ENCODE results near the gene NAALADL2.
"Not testable (repeated sequence)": the region's sequence is repeated elsewhere in the genome, so short reads cannot be mapped to it uniquely, and the experiment has no call there.

NAALADL2 gene

DNA sequence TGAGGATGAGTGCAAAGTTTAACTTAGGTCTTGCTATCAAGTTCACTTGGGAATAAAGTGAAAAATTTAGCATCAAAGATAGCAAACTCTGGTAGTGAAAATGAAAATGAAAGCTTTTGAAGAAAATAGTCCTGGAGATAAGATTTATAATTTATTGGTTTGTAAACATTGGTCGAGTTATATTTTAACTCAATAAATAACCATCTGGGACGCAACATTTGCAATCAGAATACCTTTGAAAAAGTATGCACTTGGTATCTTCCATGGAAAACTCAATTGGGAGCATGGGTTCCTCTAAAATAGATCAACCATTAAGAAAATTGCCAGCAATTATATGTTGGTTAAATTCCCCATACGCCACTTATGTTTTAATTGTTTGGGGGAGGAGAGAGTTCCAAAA lies 209.5 kb downstream of the NAALADL2 start:
- H3K4me3 ChIP-seq (ENCODE audit: low read depth, low read length) = no peak overlapping the region

DNA sequence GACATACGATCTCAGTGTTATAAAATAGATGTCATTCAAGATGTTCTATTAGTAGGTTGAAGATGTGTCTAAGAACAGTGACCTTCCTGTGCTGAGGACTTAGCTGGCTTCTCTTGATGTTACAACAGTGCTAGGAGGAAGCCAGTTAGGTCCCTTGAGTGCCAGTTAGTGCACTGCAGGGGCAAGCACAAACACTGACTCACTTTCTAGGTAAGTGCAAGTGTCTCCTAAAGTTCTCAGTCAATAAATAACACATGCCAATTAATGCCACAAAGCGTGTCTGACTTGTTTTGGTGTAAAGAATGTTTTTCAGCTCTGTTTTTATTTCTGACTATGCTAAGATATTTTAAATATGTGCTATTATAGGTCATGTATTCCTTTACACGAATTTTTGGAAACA lies 211.8 kb downstream of the NAALADL2 start:
- no peak overlapping the region for H3K4me3 ChIP-seq (ENCODE audit: low read depth, low read length)

DNA sequence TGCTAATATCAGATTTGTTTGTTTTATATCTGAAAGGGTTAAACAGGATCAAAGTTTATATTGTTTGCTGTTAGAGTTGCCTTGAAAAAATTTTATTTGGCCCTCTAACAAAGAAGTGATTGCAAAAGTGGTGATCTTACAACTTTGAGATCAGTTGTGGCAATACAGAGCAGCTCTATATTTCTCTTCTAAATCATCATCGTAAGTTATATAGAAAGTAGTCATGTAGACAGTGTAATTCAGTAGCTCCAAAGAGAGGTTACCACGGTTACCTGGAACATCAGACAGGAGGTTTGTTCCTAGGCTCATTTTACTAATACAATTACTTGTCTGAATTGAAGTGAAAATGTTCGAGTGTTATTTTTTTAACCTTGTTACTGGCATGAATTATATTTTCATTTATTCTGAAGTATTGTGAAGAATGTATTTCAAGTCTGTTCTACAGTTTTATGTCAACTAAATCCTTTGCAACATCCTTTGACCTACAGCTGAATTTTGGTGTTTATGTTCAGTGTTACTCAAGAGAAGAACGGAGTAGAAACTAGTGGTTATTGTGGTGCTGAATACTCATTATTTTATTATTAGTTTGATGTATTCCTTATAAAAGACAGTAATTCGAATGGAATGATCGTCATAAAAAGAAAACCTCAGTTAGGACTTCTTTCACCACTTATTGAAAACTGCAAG lies 214.2 kb downstream of the NAALADL2 start:
- H3K4me3 ChIP-seq (ENCODE audit: low read depth, low read length) = no peak overlapping the region

DNA sequence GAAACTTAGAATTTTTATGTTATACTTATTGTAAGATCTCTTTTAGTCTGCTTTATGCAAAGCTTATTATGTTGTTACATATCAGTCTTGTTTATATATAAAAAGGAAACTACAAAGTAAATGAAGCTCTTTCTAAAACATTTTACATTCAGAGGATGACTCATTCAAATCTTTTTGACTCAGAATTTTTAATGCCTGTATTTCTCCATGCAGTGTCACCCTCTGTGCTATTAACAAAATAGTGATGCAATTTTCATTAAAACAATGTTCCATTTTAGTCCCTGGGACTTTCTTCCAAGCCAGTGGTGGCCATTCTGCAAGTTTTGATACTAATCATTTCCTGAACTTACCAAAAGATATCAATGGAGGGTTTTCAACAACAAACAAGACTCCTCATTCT lies 216.1 kb downstream of the NAALADL2 start:
- no peak overlapping the region for H3K4me3 ChIP-seq (ENCODE audit: low read depth, low read length)

DNA sequence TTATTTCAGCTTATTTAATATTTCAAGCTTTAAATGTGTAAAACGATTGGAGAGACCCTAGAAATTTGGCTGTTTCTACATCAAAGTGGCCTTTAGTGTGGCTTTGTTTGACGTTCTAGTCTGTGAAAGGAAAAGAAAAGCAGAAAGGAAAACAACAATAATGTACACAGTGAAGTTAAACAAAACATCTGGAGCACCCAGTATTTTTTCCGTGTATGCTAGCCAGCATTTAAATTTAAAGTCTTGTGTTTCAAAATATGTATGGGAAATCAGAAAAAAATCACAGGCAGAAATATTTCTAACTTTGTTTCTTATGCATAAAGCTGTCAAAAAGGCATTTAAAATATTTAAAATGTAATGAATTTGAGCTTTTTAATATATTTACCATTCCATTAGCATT lies 218.1 kb downstream of the NAALADL2 start:
- no peak overlapping the region for H3K4me3 ChIP-seq (ENCODE audit: low read depth, low read length)

DNA sequence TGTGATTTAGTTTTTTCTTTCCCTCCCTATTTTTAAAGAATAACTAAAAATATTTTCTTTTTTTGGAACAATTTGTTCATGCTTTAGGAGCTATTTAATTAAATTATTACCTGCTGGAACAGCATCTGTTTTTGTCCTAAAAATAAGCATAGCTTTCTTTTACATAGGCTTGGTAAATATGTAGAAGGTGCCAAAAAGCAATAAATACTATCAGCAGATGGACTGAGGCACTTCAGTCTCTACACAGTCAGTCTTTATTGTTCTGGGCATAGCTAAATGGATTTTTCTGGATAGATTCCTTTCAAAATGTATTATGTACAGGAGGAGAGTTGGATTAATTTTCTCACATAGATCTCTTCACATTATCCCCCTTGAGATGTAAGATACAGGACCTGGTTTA lies 223.5 kb downstream of the NAALADL2 start:
- no peak overlapping the region for H3K4me3 ChIP-seq (ENCODE audit: low read depth, low read length)

DNA sequence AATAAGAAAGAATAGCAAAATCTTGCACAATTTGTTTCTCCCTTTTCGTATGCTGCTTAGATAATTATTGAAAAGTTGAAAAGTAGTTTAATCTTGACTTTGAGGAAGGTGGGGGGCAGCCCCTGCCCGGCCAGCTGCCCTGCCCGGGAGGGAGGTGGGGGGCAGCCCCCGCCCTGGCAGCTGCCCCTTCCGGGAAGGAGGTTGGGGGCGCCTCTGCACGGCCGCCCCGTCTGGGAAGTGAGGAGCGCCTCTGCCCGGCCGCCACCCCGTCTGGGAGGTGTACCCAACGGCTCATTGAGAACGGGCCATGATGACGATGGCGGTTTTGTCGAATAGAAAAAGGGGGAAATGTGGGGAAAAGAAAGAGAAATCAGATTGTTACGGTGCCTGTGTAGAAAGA lies 228.0 kb downstream of the NAALADL2 start:
- not testable (repeated sequence) for H3K4me3 ChIP-seq (ENCODE audit: low read depth, low read length)

DNA sequence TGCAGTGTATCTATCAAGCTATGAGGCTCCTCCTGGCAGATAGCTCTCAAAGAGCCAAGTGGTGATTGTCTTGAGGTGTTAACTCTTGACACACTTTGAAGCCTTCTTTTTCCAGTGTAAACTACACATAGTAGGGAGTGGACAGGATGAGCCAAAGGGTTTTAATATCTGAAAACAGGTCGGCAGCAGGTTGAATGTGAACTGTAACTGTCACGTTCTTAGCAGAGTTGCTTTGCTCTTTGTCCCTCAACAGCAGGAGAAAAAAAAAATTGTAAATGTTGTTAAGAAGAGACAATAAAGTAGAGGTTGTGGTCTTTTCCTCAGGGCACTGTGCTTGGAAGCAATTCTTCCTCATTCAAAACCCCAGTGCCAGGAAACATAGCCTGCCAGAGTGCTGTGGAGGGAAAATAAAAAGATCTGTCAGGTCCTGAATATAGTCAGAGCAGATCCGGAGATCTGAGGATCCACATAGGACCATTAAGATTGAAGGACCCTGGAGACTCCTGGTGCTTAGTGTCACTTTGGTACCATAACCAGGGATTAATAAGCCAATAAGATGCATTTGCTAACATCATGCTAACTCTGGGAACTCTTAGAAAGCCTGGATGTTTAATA lies 229.7 kb downstream of the NAALADL2 start:
- no peak overlapping the region for H3K4me3 ChIP-seq (ENCODE audit: low read depth, low read length)

DNA sequence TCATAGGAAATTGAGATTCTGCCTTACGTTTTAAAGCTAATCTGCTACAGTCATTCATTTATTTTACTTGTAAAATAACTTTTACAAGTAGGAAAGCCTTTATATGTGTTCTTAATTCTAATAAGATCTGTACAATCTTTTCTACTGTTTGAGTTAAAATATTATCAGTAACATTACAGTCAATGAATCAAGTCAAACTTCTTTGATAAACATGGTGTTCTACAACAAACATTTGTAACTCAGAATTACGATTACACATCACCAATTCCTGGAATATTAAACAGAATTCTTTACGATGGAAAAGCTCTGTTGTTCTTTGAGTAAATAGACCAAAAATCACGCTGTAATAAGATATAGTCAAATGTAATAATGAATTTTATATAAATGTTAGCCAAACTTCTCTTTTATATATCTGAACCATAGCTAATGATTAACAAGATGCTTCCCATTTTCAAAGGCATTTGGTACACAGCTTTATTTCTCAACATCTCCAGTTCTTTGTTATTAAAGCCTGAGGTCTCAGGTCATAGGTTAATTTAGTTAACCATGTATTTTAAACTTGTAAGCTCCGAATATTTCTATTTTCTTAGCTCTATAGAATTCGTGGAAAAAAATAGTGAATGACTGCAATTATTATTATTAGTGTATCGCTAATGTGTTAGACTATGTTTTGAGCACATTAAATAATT lies 232.4 kb downstream of the NAALADL2 start:
- no peak overlapping the region for H3K4me3 ChIP-seq (ENCODE audit: low read depth, low read length)

DNA sequence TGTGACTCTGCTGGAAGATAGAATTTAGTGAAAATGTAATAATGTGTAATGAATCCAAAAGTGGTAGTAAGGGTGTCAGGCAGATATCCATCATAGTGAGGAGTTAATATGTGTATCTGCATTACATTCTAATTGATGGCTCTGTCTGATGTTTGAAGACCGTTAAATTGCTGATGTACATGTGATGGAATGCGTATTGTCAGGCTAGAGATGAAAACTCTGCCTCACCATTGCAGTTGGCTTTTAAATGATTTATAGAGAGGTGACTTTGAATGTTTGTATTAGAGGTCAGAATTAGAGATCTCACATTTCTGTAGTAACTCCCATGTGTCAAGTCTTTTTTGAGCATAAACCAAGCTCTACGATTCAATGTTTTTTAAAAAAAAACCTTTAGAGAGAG lies 234.6 kb downstream of the NAALADL2 start:
- H3K4me3 ChIP-seq (ENCODE audit: low read depth, low read length) = no peak overlapping the region

DNA sequence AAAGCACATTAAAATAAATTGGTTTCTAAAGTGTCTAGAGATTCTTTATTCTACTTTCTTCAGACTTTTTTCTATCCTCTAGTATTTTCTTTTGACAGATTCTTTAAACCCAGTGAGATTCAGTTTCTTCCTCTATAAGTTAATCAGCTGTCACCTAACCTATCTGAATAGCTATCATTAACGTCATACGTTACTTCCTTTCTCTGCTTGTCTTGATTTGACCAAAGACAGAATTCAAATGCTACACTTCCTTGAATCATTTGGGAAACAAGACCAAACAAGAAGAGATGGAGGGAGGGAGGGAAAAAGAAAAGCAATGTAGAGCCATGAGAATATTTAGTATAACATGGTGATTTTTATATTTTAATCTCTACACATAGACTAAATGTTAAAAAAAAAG lies 235.2 kb downstream of the NAALADL2 start:
- H3K4me3 ChIP-seq (ENCODE audit: low read depth, low read length) = no peak overlapping the region

DNA sequence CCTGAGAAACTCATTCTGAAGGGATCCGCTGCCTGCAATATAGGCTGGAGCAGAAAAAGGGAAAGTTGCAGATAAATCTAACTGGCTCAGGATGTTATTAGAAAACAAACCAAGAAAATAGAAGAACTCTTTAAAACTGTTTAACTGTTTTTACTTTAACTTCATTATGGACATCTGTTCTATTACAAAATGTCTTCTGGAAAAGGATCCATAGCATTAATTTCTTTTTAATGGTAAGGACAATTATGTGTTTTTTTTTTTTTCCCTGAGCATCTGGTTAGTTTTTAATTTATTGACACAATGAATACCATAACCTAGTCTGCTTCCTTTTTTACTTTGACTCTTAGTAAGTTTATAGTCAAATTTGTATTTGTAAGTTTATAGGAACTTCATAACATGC lies 239.5 kb downstream of the NAALADL2 start:
- no peak overlapping the region for H3K4me3 ChIP-seq (ENCODE audit: low read depth, low read length)

DNA sequence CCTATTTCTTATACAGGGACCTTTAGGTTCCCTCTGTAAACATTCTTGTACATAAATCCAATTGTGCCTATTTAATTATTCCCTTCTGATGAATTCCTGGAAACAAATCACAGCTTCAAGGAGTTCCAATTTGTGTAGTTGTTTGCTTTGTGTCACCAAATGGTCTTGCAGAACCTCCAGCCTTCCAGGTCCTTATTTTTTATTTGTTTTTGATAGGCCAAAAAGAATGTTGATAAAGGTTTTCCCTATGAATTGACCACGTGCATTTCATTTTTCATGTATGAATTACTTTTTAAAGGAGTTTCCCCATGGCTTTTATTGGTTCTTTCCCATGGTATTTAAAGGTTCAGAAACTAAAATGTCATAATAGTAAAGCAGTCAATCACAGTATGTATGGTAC lies 243.0 kb downstream of the NAALADL2 start:
- no peak overlapping the region for H3K4me3 ChIP-seq (ENCODE audit: low read depth, low read length)

DNA sequence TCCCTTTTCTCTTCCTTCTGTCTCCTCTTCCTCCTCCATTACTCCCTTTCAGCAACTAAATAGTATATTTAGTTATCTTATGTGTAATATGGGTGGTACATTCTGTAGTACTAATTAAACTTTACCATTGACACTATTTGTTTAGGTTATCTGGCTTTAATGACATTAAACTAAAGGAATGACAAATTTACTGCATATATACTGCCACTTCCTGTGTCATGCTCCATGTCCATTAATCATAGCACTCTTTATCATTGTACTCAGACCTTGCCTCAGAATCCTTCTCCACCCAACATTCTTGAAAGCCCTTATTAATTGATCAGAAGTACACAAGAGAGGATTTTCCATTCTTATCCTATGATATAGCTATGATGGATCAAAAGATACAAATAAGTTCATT lies 244.2 kb downstream of the NAALADL2 start:
- no peak overlapping the region for H3K4me3 ChIP-seq (ENCODE audit: low read depth, low read length)

DNA sequence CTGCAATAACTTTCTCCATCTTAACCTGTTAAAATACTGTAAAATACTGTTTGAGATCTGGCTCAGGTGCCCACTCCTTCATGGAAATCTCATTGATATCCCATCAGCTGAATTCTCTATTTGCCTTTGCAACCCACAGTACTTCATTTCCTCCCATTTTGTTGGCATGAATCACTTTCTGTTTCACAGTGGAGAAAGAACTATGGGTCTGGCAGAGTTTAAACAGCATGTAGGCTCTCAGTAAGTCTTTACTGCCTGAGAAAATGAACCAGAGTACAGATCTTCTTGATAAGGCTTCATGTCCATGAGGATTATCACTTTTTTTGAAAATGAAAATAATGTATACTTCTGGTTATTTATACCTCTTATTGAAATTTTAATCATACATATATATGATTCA lies 245.9 kb downstream of the NAALADL2 start:
- no peak overlapping the region for H3K4me3 ChIP-seq (ENCODE audit: low read depth, low read length)

DNA sequence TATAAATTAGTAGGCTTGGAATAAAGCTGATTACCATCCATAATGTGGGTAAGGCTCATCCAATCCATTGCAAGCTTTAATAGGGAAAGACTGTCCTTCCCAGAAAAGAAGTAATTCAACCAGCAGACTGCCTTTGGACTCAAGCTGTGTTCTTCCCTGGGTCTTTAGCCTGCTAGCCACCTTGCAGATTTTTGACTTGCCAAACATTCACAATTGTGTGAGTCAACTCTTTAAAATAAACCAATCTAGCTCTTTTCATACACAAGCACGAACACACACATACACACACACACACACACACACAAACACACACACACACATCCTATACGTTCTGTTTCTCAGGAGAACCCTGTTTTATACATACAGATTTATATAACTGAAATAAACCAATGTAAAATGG lies 248.1 kb downstream of the NAALADL2 start:
- H3K4me3 ChIP-seq (ENCODE audit: low read depth, low read length) = no peak overlapping the region

DNA sequence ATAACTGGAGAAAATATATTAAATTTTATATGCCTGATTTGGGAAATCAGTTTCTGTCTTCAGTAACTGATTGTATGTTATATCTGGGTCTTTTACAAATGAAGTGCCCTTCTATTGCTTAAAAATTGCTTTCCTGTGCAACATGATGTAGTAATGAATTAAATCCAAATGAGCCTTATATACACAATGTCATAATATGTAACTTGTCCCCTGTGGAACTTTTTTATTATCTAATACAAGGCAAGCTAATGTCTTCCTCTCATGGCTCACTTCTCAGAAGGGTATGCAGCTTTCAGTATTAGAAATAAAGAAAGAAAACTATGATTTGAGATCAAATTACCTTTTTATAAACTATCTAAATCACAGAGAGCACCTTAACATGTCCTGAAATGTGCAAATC lies 248.9 kb downstream of the NAALADL2 start:
- no peak overlapping the region for H3K4me3 ChIP-seq (ENCODE audit: low read depth, low read length)

DNA sequence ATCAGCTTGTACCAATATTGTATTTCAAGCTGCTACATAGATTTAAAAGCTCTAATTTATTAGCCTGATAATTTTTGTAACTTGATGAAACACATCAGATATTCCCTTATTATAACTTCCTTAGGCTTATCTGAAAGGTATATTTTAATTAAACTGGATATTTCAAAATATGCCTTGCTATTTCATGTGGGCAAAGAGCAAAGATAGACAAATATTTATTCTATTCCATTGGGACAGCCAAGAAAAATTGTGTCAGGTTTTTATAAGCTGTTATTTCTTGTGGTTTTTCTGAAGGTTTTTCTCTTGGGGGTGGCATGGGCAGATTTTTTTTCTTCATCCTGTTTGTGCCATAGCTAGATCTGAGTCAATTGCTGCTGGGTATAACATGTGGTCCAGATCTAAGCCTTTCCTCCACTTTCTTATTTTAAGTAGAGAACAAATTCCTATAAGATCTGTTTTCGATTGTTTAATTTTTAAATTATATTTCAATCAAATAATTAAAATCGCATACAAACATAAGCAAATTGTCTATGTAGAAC lies 249.5 kb downstream of the NAALADL2 start:
- H3K4me3 ChIP-seq (ENCODE audit: low read depth, low read length) = no peak overlapping the region

DNA sequence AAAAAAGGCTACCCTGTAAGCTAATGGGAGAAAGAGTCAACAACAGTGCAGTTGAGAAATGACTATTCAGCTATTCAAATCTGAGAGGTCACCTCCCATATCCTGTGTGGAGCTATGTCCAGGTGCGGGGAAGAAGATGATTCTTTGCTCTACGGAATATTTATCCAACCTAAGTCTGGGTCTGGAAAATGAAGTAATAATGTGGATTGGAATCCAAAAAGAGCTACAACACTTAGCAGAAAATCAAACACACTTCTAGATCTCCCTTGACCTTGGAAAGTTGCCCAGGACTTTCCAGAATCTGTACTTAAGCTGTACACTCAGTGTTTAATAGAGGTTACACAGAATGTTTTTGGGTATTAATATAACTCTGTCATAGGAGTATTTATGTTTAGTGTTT lies 251.9 kb downstream of the NAALADL2 start:
- H3K4me3 ChIP-seq (ENCODE audit: low read depth, low read length) = no peak overlapping the region

DNA sequence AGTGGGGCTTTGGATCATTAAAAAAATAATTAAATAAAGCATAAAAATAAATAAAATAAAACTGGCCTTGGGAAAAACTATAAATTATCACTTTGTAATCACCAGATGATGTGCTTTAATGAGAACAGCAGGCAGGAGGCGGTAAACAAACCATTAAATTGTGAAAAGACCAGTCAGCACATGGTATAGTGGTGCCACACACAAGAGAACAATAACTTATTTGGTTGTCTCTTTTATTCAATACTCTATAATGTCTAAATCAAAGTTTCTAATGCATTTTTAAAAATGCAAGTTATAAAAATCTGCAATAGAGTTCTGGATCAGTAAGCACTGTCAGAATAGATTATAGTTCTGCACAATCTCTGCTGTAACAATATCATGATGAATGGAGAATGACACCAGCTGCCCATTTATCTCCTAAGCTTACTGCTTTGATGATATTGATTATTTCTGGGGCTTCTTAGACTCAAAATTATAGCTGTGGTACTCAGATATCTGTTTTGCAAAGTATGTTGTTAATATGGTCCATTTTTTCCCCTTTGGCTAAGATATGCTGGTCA lies 259.3 kb downstream of the NAALADL2 start:
- no peak overlapping the region for H3K4me3 ChIP-seq (ENCODE audit: low read depth, low read length)

DNA sequence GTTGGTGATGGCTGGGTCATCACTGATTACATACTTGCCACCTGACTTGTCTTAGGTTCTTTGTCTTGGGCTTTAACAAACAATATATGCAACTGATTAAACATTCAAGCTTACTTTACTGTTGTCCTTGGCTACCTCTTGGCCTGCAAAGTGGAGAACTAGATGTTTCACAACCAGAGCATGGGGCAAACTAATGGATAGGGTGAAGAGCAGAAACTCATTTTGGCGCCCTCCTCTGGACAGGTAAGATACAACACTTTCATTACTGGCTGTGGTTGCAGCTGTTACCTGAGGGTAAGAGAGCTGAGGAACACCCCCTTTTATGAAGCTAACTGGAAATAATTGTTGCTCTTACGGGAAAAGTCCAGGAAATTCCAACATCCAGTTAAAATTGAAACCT lies 262.1 kb downstream of the NAALADL2 start:
- no peak overlapping the region for H3K4me3 ChIP-seq (ENCODE audit: low read depth, low read length)

All from iPS-11a (cell line).